HTR-8/SVneo (cell line): ENCODE measurements around the gene CCDC141.
A peak's percentile ranks its signal among the peaks of the same experiment; 100 is the strongest.
"Not testable (repeated sequence)": the region's sequence is repeated elsewhere in the genome, so short reads cannot be mapped to it uniquely, and the experiment has no call there.

Experiments used
- DNase-seq: peaks from one replicate; pipeline ENCODE4 v3.0.0; 2011; ENCODE audit warnings: low spot score, mixed read lengths; ENCODE audit not compliant: insufficient read length
- FAIRE-seq: peaks from 2 replicates; lab custom pipeline; 2011; peaks lifted over from hg19 to GRCh38; lab: Jason Lieb, UNC

CCDC141 gene

GRCh38 chr2:179048099-179048498 is 1.8 kb downstream of the CCDC141 start:
- DNase-seq (no peak), FAIRE-seq (no peak)

- not testable (repeated sequence) for FAIRE-seq
Observed at GRCh38 chr2:179045602-179046001, 4.3 kb downstream of the CCDC141 start.

GRCh38 chr2:179044500-179044899 is 5.4 kb downstream of the CCDC141 start:
- DNase-seq: no peak
- no peak for FAIRE-seq

More at GRCh38 chr2:179045602-179046001, 4.3 kb downstream of the CCDC141 start:
- not testable (repeated sequence) for DNase-seq

GRCh38 chr2:179037807-179038206 is 12.1 kb downstream of the CCDC141 start:
- DNase-seq (no peak), FAIRE-seq (no peak)

- DNase-seq (no peak), FAIRE-seq (no peak)
Observed at GRCh38 chr2:179036353-179036905, 13.5 kb downstream of the CCDC141 start.

GRCh38 chr2:179031731-179032408 is 18.1 kb downstream of the CCDC141 start:
- DNase-seq: peak; percentile 28
- no peak for FAIRE-seq

GRCh38 chr2:179024445-179024844 is 25.5 kb downstream of the CCDC141 start:
- no peak for FAIRE-seq

GRCh38 chr2:179022685-179023084 is 27.3 kb downstream of the CCDC141 start:
- FAIRE-seq (no peak), DNase-seq (no peak)

More at GRCh38 chr2:179024445-179024844, 25.5 kb downstream of the CCDC141 start:
- DNase-seq: no peak

- no peak for DNase-seq
- no peak for FAIRE-seq
Observed at GRCh38 chr2:179021258-179021657, 28.7 kb downstream of the CCDC141 start.

GRCh38 chr2:179020156-179020750 is 29.7 kb downstream of the CCDC141 start:
- no peak for DNase-seq

GRCh38 chr2:179019260-179019659 is 30.7 kb downstream of the CCDC141 start:
- FAIRE-seq: no peak
- no peak for DNase-seq

More at GRCh38 chr2:179020156-179020750, 29.7 kb downstream of the CCDC141 start:
- FAIRE-seq: no peak

- DNase-seq (no peak), FAIRE-seq (no peak)
Observed at GRCh38 chr2:179017773-179018357, 32.1 kb downstream of the CCDC141 start.

- DNase-seq, FAIRE-seq: not testable (repeated sequence)
Observed at GRCh38 chr2:179014189-179014588, 35.7 kb downstream of the CCDC141 start.

- FAIRE-seq (no peak), DNase-seq (no peak)
Observed at GRCh38 chr2:179005976-179006375, 44.0 kb downstream of the CCDC141 start.

GRCh38 chr2:178999476-178999875 is 50.5 kb downstream of the CCDC141 start:
- no peak for FAIRE-seq
- DNase-seq: no peak

- DNase-seq: no peak
- FAIRE-seq: no peak
Observed at GRCh38 chr2:178998539-178998938, 51.4 kb downstream of the CCDC141 start.

GRCh38 chr2:178997477-178997876 is 52.5 kb downstream of the CCDC141 start:
- no peak for DNase-seq

GRCh38 chr2:178997067-178997466 is 52.9 kb downstream of the CCDC141 start:
- DNase-seq (no peak), FAIRE-seq (no peak)

More at GRCh38 chr2:178997477-178997876, 52.5 kb downstream of the CCDC141 start:
- FAIRE-seq: no peak

GRCh38 chr2:178994264-178994663 is 55.7 kb downstream of the CCDC141 start:
- FAIRE-seq: no peak
- DNase-seq: no peak

GRCh38 chr2:178993788-178994187 is 56.1 kb downstream of the CCDC141 start:
- no peak for DNase-seq
- no peak for FAIRE-seq

- FAIRE-seq, DNase-seq: not testable (repeated sequence)
Observed at GRCh38 chr2:178992719-178993118, 57.2 kb downstream of the CCDC141 start.
